GM23338 (cell line): ENCODE data around the gene TEX26. TPM values are rescaled to one million over a fixed set of nuclear protein-coding genes. Genes with fewer than 3 reads are reported as not detected.
A peak's percentile ranks its signal among the peaks of the same experiment; 100 is the strongest.

Experiments used
- ATAC-seq: fragments of 200-7000 bp; cut with Tn5 transposase; 3 replicates; pipeline ENCODE4 v1.9.1; 2020
- DNase-seq: peaks from one replicate; pipeline ENCODE4 v3.0.0-alpha.2; 2015; ENCODE audit warnings: low spot score
- H2AFZ ChIP-seq: fragments of 200-600 bp; sonication (generic); 2 replicates; pipeline ENCODE4 v1.8.0; 2016; ENCODE audit warnings: antibody characterized with exemption, mild to moderate bottlenecking, moderate library complexity
- H3F3A ChIP-seq: fragments of 200-600 bp; sonication (generic); replicated peaks from 2 replicates; pipeline ENCODE4 v1.8.0; 2017; ENCODE audit warnings: antibody characterized with exemption, mixed run types, low read depth
- H3K27ac ChIP-seq: fragments of 200-600 bp; sonication (generic); 2 replicates; pipeline ENCODE4 v1.6.1; 2016; ENCODE audit warnings: low read depth
- H3K27me3 ChIP-seq: fragments of 200-600 bp; sonication (generic); 2 replicates; pipeline ENCODE4 v1.8.0; 2016; ENCODE audit warnings: mild to moderate bottlenecking, mixed run types, moderate library complexity; ENCODE audit not compliant: insufficient read depth
- H3K36me3 ChIP-seq: fragments of 200-600 bp; sonication (generic); 2 replicates; pipeline ENCODE4 v1.8.0; 2016; ENCODE audit warnings: mild to moderate bottlenecking; ENCODE audit not compliant: insufficient read depth
- H3K4me1 ChIP-seq: fragments of 200-600 bp; sonication (generic); 2 replicates; pipeline ENCODE4 v1.8.0; 2016; ENCODE audit warnings: mild to moderate bottlenecking, moderate library complexity; ENCODE audit not compliant: insufficient read depth
- H3K4me2 ChIP-seq: fragments of 200-600 bp; sonication (generic); 2 replicates; pipeline ENCODE4 v1.7.1; 2017; ENCODE audit warnings: mixed run types
- H3K4me3 ChIP-seq: fragments of 200-600 bp; sonication (generic); 2 replicates; pipeline ENCODE4 v1.6.1; 2016; ENCODE audit warnings: mixed run types
- H3K79me2 ChIP-seq: fragments of 200-600 bp; sonication (generic); replicated peaks from 2 replicates; pipeline ENCODE4 v1.8.0; 2017; ENCODE audit warnings: mild to moderate bottlenecking; ENCODE audit not compliant: insufficient read depth
- H3K9me2 ChIP-seq: fragments of 200-600 bp; sonication (generic); 2 replicates; pipeline ENCODE4 v1.8.0; 2017; ENCODE audit not compliant: insufficient read depth
- H4K20me1 ChIP-seq: fragments of 200-600 bp; sonication (generic); replicated peaks from 2 replicates; pipeline ENCODE4 v1.8.0; 2017; ENCODE audit warnings: mild to moderate bottlenecking; ENCODE audit not compliant: insufficient read depth
- H3K27ac Mint-ChIP-seq: 2 replicates; pipeline ENCODE4 v1.8.0; 2020; ENCODE audit warnings: inconsistent platforms, mild to moderate bottlenecking, moderate library complexity, mixed read lengths
- H3K27me3 Mint-ChIP-seq: 3 replicates; pipeline ENCODE4 v1.8.0; 2022; ENCODE audit warnings: low read depth, mild to moderate bottlenecking, moderate library complexity, mixed read lengths, inconsistent platforms; ENCODE audit not compliant: insufficient read depth, poor library complexity
- H3K36me3 Mint-ChIP-seq: 3 replicates; pipeline ENCODE4 v1.8.0; 2021; ENCODE audit warnings: low read depth, mild to moderate bottlenecking, inconsistent platforms, moderate library complexity, mixed read lengths
- H3K4me1 Mint-ChIP-seq: 3 replicates; pipeline ENCODE4 v1.8.0; 2020; ENCODE audit warnings: mild to moderate bottlenecking, inconsistent platforms, mixed read lengths
- H3K4me3 Mint-ChIP-seq: 3 replicates; pipeline ENCODE4 v1.8.0; 2021; ENCODE audit warnings: moderate library complexity, mild to moderate bottlenecking, inconsistent platforms, mixed read lengths
- H3K9me3 Mint-ChIP-seq: 3 replicates; pipeline ENCODE4 v1.8.0; 2020; ENCODE audit warnings: moderate library complexity, mild to moderate bottlenecking, inconsistent platforms, mixed read lengths
- CREB1 ChIP-seq: fragments of 250-450 bp; sonication (Bioruptor Pico); IDR thresholded peaks from 2 replicates; pipeline ENCODE4 v1.5.0; 2020; ENCODE audit warnings: low read depth, mild to moderate bottlenecking, moderate library complexity
- CTCF ChIP-seq, 2 experiments: fragments of 200-600 bp in 1 of 2; sonication (generic) in 1 of 2; conservative IDR thresholded peaks; 2 replicates each; pipeline versions ENCODE4 v1.5.1 to v1.6.1; 2016 to 2017; ENCODE audit warnings: antibody characterized with exemption in 2 of 2, low read depth in 2 of 2, mild to moderate bottlenecking in 2 of 2, moderate library complexity in 1 of 2
- ETS1 ChIP-seq: IDR thresholded peaks from 2 replicates; pipeline ENCODE4 v1.6.1; 2016; ENCODE audit warnings: antibody characterized with exemption
- EZH2 ChIP-seq: fragments of 200-600 bp; sonication (generic); IDR thresholded peaks from one replicate; pipeline ENCODE4 v1.8.0; 2017; ENCODE audit warnings: antibody characterized with exemption, mild to moderate bottlenecking, low read depth; ENCODE audit not compliant: unreplicated experiment
- EZH2phosphoT487 ChIP-seq: fragments of 200-600 bp; sonication (generic); IDR thresholded peaks from one replicate; pipeline ENCODE4 v1.8.1; 2018; ENCODE audit warnings: antibody characterized with exemption; ENCODE audit not compliant: unreplicated experiment
- JUNB ChIP-seq: IDR thresholded peaks from one replicate; pipeline ENCODE4 v1.6.1; 2016; ENCODE audit warnings: antibody characterized with exemption; ENCODE audit not compliant: unreplicated experiment
- NANOG ChIP-seq: IDR thresholded peaks from 2 replicates; pipeline ENCODE4 v1.6.1; 2016; ENCODE audit warnings: antibody characterized with exemption, borderline replicate concordance
- POLR2AphosphoS5 ChIP-seq: IDR thresholded peaks from 2 replicates; pipeline ENCODE4 v1.6.1; 2016; ENCODE audit warnings: antibody characterized with exemption, low read depth
- REST ChIP-seq: IDR thresholded peaks from one replicate; pipeline ENCODE4 v1.6.1; 2018; ENCODE audit warnings: antibody characterized with exemption; ENCODE audit not compliant: unreplicated experiment
- STAT1 ChIP-seq: IDR thresholded peaks from one replicate; pipeline ENCODE4 v1.6.1; 2016; ENCODE audit warnings: antibody characterized with exemption; ENCODE audit not compliant: unreplicated experiment
- ZNF114 ChIP-seq: fragments of 250-450 bp; sonication (Bioruptor Pico); IDR thresholded peaks from 2 replicates; pipeline ENCODE4 v1.5.0; 2020; ENCODE audit warnings: mild to moderate bottlenecking, moderate library complexity
- ZNF331 ChIP-seq: fragments of 250-450 bp; sonication (Bioruptor Pico); IDR thresholded peaks from 2 replicates; pipeline ENCODE4 v1.5.0; 2020; ENCODE audit warnings: low read depth, mild to moderate bottlenecking, moderate library complexity
- ZNF462 ChIP-seq: fragments of 250-450 bp; sonication (Bioruptor Pico); IDR thresholded peaks from 2 replicates; pipeline ENCODE4 v1.5.0; 2020; ENCODE audit warnings: mild to moderate bottlenecking, moderate library complexity
- polyA plus RNA-seq: library from polyadenylated mRNA; unstranded; fragments of >200 nt; fragmentation: Nextera tagmentation; extraction: Ambion mirVana; gene quantifications from 2 replicates; pipeline ENCODE4 v1.2.1, GENCODE V29; 2016
- total RNA-seq: library from RNA; depleted of rRNA; stranded (reverse); fragments of >200 nt; shearing (Covaris generic); gene quantifications from 2 replicates; pipeline ENCODE4 v1.2.3, GENCODE V29; 2014

The TEX26 gene
- total and polyA plus RNA-seq, 2 experiments from 2014 or later, result not detected

GRCh38 chr13:31001647-31002046 lies 69.2 kb downstream of the TEX26 start:
- Histone ChIP-seq H3K27ac (no peak overlapping the region), H3K36me3 (no peaks in the 10 kb centered on the region), H3F3A (no peaks in the 10 kb centered on the region), H3K79me2 (no peaks in the 10 kb centered on the region), H3K9me2 (no peaks in the 10 kb centered on the region; the same call in 1 of the 2 replicates), H3K4me2 (no peak overlapping the region), H3K4me3 (no peak overlapping the region), H4K20me1 (no peaks in the 10 kb centered on the region), H3K4me1 (no peaks in the 10 kb centered on the region), H3K27me3 (no peaks in the 10 kb centered on the region), H2AFZ (peak overlapping the region; percentile 47; the same call in 1 of the 2 replicates)
- Mint-ChIP-seq H3K9me3 (no peaks in the 10 kb centered on the region; the same call in 2 of the 3 replicates), H3K27me3 (peaks cover 4% of the 10 kb centered on the region), H3K36me3 (no peaks in the 10 kb centered on the region), H3K4me3 (no peak overlapping the region), H3K4me1 (no peaks in the 10 kb centered on the region), H3K27ac (no peak overlapping the region)
- TF ChIP-seq JUNB (no peak), EZH2 (no peak), POLR2AphosphoS5 (no peak), CTCF (conservative IDR thresholded peaks at IDR 0.05; ENCODE audit: low read depth in 2 of 2) (no peak), ZNF462 (CRISPR knock-in tag) (no peak), ZNF114 (CRISPR knock-in tag) (no peak), REST (no peak), ETS1 (no peak), ZNF331 (CRISPR knock-in tag) (no peak), STAT1 (no peak), CREB1 (CRISPR knock-in tag) (no peak), EZH2phosphoT487 (no peak), NANOG (no peak)
- ATAC-seq (no peak), DNase-seq (no peak)
